ENCODE measurements around the gene NHSL1.

NHSL1 gene

GRCh38 chr6:138487102-138487604 lies 12.1 kb downstream of the NHSL1 start:
- ChIA-PET CTCF (interaction anchor here (0.8 to 1.2 kb wide), 4 partner anchors 10 to 58 kb away, joined by 3 to 5 read pairs (median 4); no protein-coding TSS in a partner anchor), POLR2A (no interaction called here)
- Histone ChIP-seq H3K27ac (ENCODE audit: extremely low read depth, low read depth, low read length) (no peak overlapping the region), H3K4me1 (ENCODE audit: control insufficient read depth, insufficient read depth, low read length) (peaks cover 21% of the 10 kb centered on the region), H3K4me3 (ENCODE audit: low read depth, low read length) (no peak overlapping the region), H3K9me3 (ENCODE audit: control insufficient read depth, insufficient read depth, low read depth, low read length) (no peaks in the 10 kb centered on the region), H3K36me3 (ENCODE audit: control insufficient read depth in 2 of 2, insufficient read depth in 1 of 2, low read length in 2 of 2) (no peaks in the 10 kb centered on the region)
- TF ChIP-seq, protein P1, sequence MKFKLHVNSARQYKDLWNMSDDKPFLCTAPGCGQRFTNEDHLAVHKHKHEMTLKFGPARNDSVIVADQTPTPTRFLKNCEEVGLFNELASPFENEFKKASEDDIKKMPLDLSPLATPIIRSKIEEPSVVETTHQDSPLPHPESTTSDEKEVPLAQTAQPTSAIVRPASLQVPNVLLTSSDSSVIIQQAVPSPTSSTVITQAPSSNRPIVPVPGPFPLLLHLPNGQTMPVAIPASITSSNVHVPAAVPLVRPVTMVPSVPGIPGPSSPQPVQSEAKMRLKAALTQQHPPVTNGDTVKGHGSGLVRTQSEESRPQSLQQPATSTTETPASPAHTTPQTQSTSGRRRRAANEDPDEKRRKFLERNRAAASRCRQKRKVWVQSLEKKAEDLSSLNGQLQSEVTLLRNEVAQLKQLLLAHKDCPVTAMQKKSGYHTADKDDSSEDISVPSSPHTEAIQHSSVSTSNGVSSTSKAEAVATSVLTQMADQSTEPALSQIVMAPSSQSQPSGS (tag by site-specific recombination; IDR thresholded peaks at IDR 0.05; ENCODE audit: low read depth) = no peak
- TF ChIP-seq TRIM28 (IDR thresholded peaks at IDR 0.05; ENCODE audit: borderline replicate concordance, low read length) = peak; percentile 73; the same call in 1 of the 2 replicates

- H3K36me3 ChIP-seq (ENCODE audit: control insufficient read depth in 2 of 2, insufficient read depth in 1 of 2, low read length in 2 of 2) = no peaks in the 10 kb centered on the region
- peaks cover 15% of the 10 kb centered on the region for H3K4me1 ChIP-seq (ENCODE audit: control insufficient read depth, insufficient read depth, low read length)
- no peaks in the 10 kb centered on the region for H3K9me3 ChIP-seq (ENCODE audit: control insufficient read depth, insufficient read depth, low read depth, low read length)
- ChIA-PET CTCF (interaction anchor here (0.8 to 1.2 kb wide), 2 partner anchors 35 to 57 kb away, joined by 3 to 5 read pairs; no protein-coding TSS in a partner anchor), POLR2A (no interaction called here)
- H3K27ac ChIP-seq (ENCODE audit: extremely low read depth, low read depth, low read length) = no peak overlapping the region
- no peak overlapping the region for H3K4me3 ChIP-seq (ENCODE audit: low read depth, low read length)
- no peak for TF ChIP-seq GLIS1 (tag by site-specific recombination; IDR thresholded peaks at IDR 0.05)
- peak; percentile 93 for TF ChIP-seq PRDM4 (tag by site-specific recombination; IDR thresholded peaks at IDR 0.05)
These were observed 12.8 kb downstream of the NHSL1 start for GRCh38 chr6:138486249-138487101.

DNA sequence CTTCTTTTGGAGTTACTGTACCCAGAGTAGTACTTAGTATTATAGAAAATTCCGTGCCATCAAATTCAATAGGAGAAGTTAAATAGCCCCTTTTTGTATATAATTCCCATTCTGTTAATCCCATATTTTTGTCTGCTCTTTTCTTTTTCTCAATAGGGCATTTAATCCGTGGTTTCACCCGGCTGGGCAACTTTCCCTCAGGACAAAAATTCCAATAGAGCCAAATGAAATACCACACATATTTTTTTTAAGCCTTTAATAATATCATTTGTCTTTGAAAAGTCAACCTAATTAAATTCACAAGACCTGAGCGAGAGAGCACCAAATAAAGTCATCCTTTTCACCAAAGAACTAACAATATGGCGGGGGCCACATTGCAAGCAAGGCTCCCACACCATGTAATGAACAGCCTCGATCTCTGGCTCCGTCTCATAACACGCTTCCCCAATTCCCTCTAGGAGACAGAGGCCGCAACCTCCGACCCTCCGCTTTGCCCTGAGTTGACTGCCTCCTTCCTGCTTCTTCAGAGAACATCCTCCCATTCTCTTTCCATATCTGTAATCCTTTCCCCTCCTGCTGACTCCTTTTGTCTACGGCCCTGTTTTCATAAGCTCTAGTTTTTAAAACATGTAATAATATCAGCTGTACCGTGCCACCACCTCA lies 13.6 kb downstream of the NHSL1 start:
- Histone ChIP-seq H3K36me3 (ENCODE audit: control insufficient read depth in 2 of 2, insufficient read depth in 1 of 2, low read length in 2 of 2) (no peaks in the 10 kb centered on the region), H3K4me3 (ENCODE audit: low read depth, low read length) (no peak overlapping the region), H3K27ac (ENCODE audit: extremely low read depth, low read depth, low read length) (no peak overlapping the region; the same call in 1 of the 2 replicates), H3K4me1 (ENCODE audit: control insufficient read depth, insufficient read depth, low read length) (peaks cover 15% of the 10 kb centered on the region), H3K9me3 (ENCODE audit: control insufficient read depth, insufficient read depth, low read depth, low read length) (no peaks in the 10 kb centered on the region)
- TF ChIP-seq ZSCAN16 (tag by site-specific recombination; IDR thresholded peaks at IDR 0.05) (no peak), ZNF19 (tag by site-specific recombination; IDR thresholded peaks at IDR 0.05; ENCODE audit: low read depth) (no peak), ZNF580 (tag by site-specific recombination; IDR thresholded peaks at IDR 0.05) (no peak), ZNF311 (tag by site-specific recombination; IDR thresholded peaks at IDR 0.05; ENCODE audit: borderline replicate concordance) (no peak), ZNF239 (tag by site-specific recombination; IDR thresholded peaks at IDR 0.05) (no peak), ZNF426 (tag by site-specific recombination; IDR thresholded peaks at IDR 0.05) (no peak)
- TF ChIP-seq, protein P2, sequence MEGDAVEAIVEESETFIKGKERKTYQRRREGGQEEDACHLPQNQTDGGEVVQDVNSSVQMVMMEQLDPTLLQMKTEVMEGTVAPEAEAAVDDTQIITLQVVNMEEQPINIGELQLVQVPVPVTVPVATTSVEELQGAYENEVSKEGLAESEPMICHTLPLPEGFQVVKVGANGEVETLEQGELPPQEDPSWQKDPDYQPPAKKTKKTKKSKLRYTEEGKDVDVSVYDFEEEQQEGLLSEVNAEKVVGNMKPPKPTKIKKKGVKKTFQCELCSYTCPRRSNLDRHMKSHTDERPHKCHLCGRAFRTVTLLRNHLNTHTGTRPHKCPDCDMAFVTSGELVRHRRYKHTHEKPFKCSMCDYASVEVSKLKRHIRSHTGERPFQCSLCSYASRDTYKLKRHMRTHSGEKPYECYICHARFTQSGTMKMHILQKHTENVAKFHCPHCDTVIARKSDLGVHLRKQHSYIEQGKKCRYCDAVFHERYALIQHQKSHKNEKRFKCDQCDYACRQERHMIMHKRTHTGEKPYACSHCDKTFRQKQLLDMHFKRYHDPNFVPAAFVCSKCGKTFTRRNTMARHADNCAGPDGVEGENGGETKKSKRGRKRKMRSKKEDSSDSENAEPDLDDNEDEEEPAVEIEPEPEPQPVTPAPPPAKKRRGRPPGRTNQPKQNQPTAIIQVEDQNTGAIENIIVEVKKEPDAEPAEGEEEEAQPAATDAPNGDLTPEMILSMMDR (tag by site-specific recombination; IDR thresholded peaks at IDR 0.05) = no peak
- TF ChIP-seq, protein P3, sequence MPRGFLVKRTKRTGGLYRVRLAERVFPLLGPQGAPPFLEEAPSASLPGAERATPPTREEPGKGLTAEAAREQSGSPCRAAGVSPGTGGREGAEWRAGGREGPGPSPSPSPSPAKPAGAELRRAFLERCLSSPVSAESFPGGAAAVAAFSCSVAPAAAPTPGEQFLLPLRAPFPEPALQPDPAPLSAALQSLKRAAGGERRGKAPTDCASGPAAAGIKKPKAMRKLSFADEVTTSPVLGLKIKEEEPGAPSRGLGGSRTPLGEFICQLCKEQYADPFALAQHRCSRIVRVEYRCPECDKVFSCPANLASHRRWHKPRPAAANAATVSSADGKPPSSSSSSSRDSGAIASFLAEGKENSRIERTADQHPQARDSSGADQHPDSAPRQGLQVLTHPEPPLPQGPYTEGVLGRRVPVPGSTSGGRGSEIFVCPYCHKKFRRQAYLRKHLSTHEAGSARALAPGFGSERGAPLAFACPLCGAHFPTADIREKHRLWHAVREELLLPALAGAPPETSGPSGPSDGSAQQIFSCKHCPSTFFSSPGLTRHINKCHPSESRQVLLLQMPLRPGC (tag by site-specific recombination; IDR thresholded peaks at IDR 0.05) = no peak
- ChIA-PET CTCF (no interaction called here), POLR2A (no interaction called here)
